HG03520 (cell line): ENCODE data around the gene OR13A1.
"Not testable (repeated sequence)": the region's sequence is repeated elsewhere in the genome, so short reads cannot be mapped to it uniquely, and the experiment has no call there.

Experiments
- ATAC-seq: cut with Tn5 transposase; IDR thresholded peaks from one replicate; pipeline ENCODE4 v1.9.1; 2021; ENCODE audit warnings: mild to moderate bottlenecking, moderate library complexity; ENCODE audit not compliant: unreplicated experiment

The OR13A1 gene, protein sequence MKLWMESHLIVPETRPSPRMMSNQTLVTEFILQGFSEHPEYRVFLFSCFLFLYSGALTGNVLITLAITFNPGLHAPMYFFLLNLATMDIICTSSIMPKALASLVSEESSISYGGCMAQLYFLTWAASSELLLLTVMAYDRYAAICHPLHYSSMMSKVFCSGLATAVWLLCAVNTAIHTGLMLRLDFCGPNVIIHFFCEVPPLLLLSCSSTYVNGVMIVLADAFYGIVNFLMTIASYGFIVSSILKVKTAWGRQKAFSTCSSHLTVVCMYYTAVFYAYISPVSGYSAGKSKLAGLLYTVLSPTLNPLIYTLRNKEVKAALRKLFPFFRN

DNA sequence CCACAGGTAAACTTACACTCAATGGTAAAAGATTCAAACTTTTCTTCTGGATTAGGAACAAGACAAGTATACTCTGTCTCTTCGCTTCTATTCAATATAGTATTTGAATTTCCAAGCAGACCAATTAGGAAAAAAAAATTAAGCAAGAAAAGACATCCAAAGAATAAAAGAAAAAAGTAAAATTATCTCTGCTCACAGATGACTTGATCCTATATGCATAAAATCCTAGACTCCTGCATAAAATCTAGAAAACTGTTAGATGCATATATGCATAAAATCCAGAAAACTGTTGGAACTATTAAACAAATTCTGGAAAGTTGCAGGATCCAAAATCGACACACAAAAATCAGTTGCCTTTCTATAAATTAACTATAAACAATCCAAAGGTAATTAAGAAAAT lies at the start of gene OR13A1:
OR13A1 (minus strand) TSS at position 101 of the 400 bp plus-strand sequence. CDS start 11,186 bp downstream, outside the sequence.
- ATAC-seq = no peak

DNA sequence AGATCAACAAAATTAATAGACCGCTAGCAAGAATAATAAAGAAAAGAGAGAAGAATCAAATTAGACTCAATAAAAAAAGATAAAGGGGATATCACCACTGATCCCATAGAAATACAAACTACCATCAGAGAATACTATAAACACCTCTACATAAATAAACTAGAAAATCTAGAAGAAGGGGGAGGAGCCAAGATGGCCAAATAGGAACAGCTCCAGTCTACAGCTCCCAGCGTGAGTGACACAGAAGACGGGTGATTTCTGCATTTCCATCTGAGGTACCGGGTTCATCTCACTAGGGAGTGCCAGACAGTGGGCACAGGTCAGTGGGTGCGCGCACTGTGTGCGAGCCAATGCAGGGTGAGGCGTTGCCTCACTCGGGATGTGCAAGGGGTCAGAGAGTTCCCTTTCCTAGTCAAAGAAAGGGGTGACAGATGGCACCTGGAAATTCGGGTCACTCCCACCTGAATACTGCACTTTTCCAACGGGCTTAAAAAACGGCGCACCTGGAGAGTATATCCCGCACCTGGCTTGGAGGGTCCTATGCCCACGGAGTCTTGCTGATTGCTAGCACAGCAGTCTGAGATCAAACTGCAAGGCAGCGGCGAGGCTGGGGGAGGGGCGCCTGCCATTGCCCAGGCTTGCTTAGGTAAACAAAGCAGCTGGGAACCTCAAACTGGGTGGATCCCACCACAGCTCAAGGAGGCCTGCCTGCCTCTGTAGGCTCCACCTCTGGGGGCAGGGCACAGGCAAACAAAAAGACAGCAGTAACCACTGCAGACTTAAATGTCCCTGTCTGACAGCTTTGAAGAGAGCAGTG lies 46.8 kb upstream of the OR13A1 start:
- ATAC-seq = not testable (repeated sequence)

DNA sequence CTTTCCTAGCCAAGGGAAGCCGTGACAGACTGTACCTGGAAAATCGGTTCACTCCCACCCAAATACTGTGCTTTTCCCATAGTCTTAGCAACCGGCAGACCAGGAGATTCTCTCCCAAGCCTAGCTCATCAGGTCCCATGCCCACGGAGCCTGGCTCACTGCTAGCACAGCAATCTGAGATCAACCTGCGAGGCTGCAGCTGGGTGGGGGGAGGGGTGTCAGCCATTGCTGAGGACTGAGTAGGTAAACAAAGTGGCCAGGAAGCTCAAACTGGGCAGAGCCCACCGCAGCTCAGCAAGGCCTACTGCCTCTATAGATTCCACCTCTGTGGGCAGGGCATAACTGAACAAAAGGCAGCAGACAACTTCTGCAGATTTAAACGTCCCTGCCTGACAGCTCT lies 43.6 kb upstream of the OR13A1 start:
- ATAC-seq = not testable (repeated sequence)

DNA sequence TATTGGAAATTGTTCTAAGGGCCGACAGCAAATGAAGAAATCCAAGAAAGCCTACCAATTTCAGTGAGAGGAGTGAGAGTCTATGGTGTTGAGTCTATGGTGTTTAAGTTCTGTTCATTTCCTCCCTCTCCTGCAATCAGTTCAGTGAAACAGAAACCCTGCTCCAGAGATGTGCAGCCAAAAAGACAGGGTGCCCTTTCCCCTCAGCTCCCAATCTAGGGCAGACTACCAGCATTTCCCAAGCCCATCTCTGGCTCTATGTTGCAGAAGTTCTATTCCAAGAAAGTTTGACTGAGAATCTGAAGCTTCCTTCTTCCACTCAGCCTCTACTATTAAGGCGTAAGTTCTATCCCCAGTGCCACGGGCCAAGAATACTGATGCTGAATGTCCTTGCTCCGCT lies 40.1 kb upstream of the OR13A1 start:
- ATAC-seq = no peak

DNA sequence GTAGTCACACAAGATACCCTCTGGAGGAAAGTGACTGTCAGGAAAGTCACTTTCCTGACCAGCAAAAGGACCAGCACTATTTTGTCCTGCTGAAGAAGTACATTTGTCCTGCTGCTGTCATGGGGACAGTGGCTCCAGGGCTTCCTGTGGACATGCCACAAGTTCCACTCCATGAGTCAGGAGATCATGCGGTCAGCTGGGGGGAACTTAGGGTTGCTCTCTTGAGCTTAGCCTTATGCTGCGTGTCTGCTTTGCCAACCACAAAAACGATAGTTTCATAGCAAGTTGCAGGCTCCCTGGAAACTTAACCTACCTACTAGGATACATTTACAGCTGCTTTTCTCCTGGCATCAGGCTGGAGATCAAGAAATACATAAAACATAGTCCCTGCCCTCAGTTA lies 38.9 kb upstream of the OR13A1 start:
- no peak for ATAC-seq

DNA sequence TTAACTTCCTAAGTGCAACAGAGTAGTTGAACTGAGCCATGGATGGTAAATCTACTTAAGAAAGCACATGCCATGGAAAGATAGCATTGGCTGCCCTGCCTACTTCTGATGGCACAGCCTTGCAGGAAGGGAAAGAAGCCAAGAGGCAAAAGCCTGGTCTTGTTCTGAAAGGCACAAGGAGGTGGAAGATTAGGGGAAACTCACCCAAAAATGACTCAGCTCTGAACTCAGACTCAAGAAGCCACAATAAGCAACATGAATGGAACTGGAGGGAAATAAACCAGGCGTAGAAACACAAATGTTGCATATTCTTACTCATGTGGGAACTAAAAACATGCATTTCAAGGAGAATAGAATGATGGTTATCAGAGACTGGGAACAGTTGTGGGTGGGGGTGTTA lies 37.8 kb upstream of the OR13A1 start:
- ATAC-seq = no peak

DNA sequence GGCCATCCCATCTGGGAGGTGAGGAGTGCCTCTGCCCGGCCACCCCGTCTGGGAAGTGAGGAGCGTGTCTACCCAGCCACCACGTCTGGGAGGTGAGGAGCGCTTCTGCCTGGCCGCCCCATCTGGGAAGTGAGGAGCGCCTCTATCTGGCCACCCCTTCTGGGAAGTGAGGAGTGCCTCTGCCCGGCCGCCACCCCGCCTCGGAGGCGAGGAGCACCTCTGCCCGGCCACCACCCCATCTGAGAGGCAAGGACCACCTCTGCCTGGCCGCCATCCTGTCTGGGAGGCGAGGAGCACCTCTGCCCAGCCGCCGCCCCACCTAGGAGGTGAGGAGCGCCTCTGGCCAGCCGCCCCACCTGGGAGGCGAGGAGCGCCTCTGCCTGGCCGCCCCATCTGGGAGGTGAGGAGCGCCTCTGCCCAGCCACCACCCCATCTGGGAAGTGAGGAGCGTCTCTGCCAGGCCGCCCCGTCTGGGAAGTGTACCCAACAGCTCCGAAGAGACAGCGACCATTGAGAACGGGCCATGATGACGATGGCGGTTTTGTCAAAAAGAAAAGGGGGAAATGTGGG lies 32.9 kb upstream of the OR13A1 start:
- ATAC-seq = not testable (repeated sequence)

DNA sequence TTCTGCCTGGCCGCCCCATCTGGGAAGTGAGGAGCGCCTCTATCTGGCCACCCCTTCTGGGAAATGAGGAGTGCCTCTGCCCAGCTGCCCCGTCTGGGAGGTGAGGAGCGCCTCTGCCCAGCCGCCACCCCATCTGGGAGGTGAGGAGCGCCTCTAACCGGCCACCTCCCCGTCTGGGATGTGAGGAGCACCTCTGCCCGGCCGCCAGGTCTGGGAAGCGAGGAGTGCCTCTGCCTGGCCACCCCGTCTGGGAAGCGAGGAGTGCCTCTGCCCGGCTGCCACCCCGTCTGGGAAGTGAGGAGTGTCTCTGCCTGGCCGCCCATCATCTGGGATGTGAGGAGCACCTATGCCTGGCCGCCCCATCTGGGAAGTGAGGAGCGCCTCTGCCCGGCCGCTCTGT lies 32.1 kb upstream of the OR13A1 start:
- ATAC-seq = not testable (repeated sequence)

DNA sequence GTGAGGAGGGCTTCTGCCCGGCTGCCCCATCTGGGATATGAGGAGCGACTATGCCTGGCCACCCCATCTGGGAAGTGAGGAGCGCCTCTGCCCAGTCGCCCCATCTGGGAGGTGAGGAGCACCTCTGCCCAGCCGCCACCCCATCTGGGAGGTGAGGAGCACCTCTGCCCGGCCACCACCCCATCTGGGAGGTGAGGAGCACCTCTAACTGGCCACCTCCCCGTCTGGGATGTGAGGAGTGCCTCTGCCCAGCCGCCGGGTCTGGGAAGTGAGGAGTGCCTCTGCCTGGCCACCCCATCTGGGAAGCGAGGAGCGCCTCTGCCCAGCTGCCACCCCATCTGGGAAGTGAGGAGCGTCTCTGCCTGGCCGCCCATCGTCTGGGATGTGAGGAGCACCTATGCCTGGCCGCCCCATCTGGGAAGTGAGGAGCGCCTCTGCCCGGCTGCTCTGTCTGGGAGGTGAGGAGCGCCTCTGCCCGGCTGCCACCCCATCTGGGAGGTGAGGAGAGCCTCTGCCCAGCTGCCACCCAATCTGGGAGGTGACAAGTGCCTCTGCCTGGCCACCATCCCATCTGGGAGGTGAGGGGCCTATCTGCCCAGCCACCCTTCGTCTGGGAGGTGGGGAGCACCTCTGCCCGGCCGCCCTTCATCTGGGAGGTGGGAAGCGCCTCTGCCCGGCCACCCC lies 31.4 kb upstream of the OR13A1 start:
- ATAC-seq = not testable (repeated sequence)

DNA sequence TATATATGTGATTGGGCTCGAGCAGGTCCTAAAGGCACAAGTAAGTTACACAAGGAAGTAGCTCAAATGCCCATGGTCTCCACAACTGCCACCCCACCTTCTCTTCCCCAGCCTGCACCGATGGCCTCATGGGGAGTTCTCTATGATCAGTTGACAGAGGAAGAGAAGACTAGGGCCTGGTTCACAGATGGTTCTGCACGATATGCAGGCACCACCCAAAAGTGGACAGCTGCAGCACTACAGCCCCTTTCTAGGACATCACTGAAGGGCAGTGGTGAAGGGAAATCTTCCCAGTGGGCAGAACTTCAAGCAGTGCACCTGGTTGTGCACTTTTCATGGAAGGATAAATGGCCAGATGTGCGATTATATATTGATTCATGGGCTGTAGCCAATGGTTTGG lies 25.0 kb upstream of the OR13A1 start:
- not testable (repeated sequence) for ATAC-seq

DNA sequence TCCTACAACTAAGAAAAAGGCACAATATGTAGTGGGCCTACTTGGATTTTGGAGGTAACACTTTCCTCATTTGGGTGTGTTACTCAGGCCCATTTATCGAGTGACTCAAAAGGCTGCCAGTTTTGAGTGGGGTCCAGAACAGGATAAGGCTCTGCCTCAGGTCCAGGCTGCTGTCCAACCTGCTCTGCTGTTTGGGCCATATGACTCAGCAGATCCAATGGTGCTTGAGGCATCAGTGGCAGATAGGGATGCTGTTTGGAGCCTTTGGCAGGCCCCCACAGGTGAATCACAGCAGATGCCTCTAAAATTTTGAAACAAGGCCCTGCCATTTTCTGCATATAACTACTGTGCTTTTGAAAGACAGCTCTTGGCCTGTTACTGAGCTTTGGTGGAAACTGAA lies 24.5 kb upstream of the OR13A1 start:
- ATAC-seq = no peak

DNA sequence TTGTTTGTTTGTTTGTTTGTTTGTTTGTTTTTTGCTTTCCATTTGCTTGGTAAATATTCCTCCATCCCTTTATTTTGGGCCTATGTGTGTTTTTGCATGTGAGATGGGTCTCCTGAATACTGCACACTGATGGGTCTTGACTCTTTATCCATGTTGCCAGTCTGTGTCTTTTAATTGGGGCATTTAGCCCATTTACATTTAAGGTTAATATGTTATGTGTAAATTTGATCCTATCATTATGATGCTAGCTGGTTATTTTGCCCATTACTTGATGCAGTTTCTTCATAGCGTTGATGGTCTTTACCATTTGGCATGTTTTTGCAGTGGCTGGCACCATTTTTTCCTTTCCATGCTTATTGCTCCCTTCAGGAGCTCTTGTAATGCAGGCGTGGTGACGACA lies 16.4 kb upstream of the OR13A1 start:
- ATAC-seq = not testable (repeated sequence)

DNA sequence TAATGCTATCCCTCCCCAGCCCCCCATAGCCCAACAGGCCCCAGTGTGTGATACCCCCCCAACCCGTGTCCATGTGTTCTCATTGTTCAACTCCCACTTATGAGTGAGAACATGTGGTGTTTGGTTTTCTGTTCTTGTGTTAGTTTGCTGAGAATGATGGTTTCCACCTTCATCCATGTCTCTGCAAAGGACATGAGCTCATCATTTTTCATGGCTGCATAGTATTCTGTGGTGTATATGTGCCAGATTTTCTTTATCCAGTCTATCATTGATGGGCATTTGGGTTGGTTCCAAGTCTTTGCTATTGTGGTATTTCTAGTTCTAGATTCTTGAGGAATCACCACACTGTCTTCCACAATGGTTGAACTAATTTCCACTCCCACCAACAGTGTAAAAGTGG lies 11.5 kb upstream of the OR13A1 start:
- not testable (repeated sequence) for ATAC-seq

DNA sequence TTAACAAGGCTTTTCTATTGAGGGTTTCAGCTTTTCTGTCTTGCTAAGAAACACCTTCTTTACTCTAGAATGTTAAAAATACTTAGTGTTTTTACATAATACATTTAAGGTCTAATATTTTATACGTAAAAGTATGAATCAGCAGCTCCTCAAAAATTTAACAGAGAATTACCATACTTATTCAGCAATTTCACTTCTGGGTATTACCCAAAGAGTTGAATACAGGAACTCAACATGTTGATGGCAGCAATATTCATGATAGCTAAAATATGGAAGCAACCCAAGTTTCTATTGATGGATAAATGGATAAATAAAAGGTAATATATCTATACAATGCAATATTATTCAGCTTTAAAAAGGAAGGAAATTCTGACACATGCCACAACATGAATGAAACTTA lies 9.7 kb upstream of the OR13A1 start:
- no peak for ATAC-seq

DNA sequence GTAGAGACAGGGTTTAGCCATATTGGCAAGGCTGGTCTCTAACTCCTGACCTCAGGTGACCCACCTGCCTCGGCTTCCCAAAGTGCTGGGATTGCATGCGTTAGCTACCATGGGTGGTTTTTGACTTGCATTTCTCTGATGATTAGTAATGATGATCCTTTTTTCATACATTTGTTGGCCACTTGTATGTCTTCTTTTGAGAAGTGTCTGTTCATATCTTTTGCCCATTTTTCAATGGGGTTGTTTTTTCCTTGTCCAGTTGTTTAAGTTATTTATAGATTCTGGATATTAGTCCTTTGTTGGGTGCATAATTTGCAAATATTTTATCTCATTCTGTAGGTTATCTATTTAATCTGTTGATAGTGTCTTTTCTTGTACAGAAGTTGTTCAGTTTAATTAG lies 4.3 kb upstream of the OR13A1 start:
- no peak for ATAC-seq

DNA sequence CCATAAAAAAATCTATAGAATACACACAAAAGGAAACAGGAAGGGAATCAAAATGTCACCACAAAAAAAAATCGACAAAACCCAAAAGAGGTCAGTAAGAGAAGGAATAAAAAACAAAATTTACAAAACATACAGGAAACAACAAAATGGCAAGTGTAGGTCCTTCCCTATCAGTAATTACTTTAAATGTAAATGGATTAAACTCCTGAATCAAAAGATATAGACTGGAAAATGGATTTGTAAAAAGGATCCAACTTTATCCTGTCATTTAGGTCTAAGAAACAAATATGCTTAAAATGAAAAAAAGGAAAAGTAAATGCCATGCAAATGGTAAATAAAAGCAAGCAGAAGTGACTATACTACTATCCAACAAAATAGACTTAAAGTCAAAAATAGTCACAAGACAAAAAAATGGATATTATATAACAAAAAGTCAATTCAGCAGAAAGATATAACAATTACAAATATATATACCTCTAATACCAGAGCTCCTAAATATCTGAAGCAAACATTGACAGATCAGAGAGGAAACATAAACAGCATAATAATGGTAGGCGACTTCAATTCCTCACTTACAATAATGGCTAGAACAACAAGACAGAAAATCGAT lies 2.0 kb downstream of the OR13A1 start:
- no peak for ATAC-seq

DNA sequence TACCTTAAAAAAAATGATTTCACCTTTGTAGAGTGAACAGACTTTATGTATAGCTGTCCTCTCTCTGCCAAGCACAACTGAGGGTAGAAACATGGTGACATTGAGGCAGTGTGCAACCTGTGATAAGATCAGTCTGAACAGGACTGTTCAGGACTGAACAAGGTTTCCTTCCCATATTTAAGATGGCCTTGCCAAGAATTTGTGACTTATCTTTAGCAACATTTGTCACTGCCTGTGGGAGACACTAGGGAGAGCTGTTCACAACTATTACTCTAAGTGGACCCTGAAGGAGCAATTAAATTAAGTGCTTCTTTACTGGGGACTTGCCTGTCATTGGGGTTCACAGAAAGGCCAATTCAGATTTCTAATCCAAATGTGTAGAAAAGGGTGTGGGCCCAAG lies 6.7 kb downstream of the OR13A1 start:
- ATAC-seq = no peak

DNA sequence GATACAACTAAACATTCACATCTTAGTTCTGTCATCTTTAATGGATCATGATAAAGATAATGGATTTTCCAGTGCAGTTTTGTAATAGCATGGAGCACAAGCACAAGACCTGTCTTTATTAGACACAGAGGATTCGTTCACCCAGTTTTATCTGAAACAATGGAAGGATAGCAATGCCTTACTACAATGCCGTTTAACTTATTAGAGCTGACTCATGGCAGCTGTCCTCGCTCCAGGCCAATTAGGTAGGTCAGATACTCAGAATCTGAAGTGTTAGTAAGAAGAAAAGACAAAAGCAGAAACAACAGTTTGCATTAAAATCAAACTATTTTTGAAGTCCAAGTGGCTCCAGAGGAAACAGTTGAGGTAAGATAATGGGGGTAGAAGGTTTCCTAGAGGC lies 12.8 kb downstream of the OR13A1 start:
- no peak for ATAC-seq

DNA sequence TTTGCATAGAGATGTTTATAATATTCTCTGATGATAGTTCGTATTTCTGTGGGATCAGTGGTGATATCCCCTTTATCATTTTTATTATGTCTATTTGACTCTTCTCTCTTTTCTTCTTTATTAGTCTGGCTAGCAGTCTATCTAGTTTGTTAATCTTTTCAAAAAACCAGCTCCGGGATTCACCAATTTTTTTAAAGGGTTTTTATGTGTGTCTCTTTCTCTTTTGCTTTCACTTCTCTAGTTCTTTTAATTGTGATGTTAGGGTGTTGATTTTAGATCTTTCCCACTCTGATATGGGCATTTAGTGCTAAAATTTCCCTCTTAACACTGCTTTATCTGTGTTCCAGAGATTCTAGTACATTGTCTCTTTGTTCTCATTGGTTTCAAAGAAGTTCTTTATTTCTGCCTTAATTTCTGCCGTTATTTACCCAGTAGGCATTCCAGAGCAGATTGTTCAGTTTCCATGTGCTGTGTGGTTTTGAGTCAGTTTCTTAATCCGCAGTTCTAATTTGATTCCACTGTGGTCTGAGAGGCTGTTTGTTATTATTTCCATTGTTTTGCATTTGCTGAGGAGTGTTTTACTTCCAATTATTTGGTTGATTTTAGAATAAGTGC lies 17.0 kb downstream of the OR13A1 start:
- ATAC-seq = not testable (repeated sequence)

DNA sequence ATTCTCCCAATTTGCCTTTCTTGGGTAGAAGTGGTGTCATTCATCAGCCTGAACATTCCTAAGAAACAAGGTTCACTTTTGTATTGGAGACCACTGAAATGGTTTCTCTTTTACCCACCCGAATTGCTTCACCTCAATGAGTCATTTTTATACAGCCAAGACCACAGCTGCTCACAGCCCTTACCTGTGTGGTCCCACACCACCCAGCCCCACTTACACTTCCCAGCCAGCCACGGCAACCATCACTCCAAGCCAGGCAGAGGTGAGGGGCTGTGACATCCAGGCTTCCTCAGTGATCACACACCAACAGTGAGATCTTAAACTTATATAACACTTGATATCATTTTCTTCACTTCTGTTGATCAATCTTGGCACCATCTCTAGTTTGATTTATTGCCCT lies 20.7 kb downstream of the OR13A1 start:
- ATAC-seq = no peak
